A172 (cell line): Measurements from ENCODE around the gene RBFOX1. TPM values are rescaled to one million over a fixed set of nuclear protein-coding genes. Genes with fewer than 3 reads are reported as not detected.

Experiments
- DNase-seq: peaks from one replicate; pipeline ENCODE4 v3.0.0-alpha.2; 2015; ENCODE audit warnings: low spot score
- total RNA-seq: library from RNA; depleted of rRNA; stranded (reverse); fragments of >200 nt; shearing (Covaris generic); gene quantifications from 2 replicates; pipeline ENCODE4 v1.2.3, GENCODE V29; 2014; rRNA removed

RBFOX1 gene
- not detected in 2 replicates for total RNA-seq

- DNase-seq: no peak
Observed at GRCh38 chr16:7332611-7333010, at the start of gene RBFOX1. TSS of gene RBFOX1 (plus strand) at chr16:7332845.

DNA sequence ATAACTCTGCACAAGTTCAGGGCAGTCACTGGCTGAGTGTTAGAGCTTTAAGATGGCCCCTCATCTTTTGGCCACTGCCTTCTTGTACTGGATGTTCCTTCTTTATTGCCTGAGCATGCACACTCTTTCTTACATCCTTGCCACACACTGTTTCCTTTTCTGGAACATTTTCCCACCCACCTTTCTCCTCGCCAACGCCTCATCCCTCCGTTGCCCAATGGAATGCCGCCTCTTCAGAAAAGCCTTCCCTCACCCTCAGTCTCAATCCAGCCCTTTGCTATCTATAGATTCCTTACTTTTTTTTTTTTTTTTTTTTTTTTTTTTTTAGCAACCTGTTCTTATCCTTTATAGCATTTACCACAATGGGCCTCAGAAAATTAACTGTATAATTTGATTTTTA lies 47.9 kb upstream of the RBFOX1 start:
- no peak for DNase-seq

GRCh38 chr16:7285520-7285919 lies 47.1 kb upstream of the RBFOX1 start:
- DNase-seq: no peak

GRCh38 chr16:7289299-7289698 lies 43.3 kb upstream of the RBFOX1 start:
- DNase-seq: no peak

- no peak for DNase-seq
Observed at GRCh38 chr16:7290682-7291081, 42.0 kb upstream of the RBFOX1 start.

GRCh38 chr16:7294020-7294419 lies 38.6 kb upstream of the RBFOX1 start:
- DNase-seq: no peak

GRCh38 chr16:7303052-7303610 lies 29.5 kb upstream of the RBFOX1 start:
- no peak for DNase-seq

GRCh38 chr16:7303660-7304200 lies 28.9 kb upstream of the RBFOX1 start:
- no peak for DNase-seq

DNA sequence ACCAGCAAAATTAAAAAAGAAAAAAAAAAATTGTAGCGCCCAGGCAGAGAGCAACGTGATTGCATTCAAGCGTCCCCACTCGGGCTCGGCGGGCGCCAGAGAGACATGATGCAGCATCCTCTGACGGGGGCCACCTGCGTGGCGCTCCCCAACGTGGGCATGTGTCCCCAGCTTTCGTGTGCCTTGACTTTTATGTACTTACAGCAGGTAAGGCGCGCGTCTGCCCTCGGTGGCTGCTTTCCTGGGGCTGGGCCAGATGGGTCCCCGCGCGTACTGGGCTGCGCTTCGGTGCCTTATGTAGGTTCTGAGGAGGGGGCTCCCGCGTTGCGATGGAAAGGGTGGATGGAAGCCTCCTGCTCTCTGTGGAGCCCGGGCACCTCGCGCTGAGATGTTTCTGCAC lies 28.4 kb upstream of the RBFOX1 start:
- DNase-seq: no peak

DNA sequence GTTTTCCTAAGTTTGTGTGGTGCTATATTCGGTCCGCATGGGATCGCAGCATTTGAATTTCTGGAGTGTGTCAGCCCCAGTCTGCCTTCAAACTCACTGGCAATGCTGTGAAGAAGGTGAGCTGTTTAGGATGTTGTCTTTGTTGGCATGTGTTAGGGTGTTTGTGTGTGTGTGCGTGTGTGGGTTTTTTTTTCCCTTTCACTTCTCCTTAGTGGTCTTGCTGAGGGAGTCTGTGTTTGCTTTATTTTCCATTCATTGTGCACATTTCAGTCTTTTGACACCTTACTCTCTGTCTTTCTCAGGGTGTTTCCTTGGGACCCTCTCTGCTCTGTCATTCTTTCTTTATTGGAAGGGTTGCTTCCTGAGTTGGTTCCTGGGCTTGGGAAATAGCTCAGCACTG lies 27.7 kb upstream of the RBFOX1 start:
- DNase-seq: no peak

DNA sequence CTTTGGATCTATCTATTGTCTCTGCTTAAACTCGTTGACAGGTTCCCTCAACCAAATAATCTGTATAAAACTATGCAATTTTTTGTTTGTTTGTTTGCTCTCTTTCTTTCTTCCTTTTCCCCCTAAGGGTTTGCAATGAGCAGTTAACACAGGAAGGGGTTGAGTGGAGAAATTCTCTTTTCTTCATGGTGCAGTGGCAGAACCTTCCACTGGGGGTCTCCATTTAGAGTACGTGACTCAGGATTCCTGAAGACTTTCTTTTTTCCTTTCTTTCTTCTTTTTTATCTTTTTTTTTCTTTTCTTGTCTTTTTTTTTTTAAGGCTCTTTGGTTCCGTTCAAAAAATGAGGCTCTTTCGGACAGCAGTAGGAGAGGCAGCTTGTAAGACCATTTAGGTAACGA lies 19.5 kb upstream of the RBFOX1 start:
- no peak for DNase-seq

GRCh38 chr16:7314163-7314562 lies 18.5 kb upstream of the RBFOX1 start:
- no peak for DNase-seq

- DNase-seq: no peak
Observed at GRCh38 chr16:7315813-7316212, 16.8 kb upstream of the RBFOX1 start.

GRCh38 chr16:7316281-7316888 lies 16.3 kb upstream of the RBFOX1 start:
- no peak for DNase-seq

GRCh38 chr16:7317982-7318381 lies 14.7 kb upstream of the RBFOX1 start:
- no peak for DNase-seq

- no peak for DNase-seq
Observed at GRCh38 chr16:7318686-7319085, 14.0 kb upstream of the RBFOX1 start.

GRCh38 chr16:7319514-7319913 lies 13.1 kb upstream of the RBFOX1 start:
- no peak for DNase-seq

DNA sequence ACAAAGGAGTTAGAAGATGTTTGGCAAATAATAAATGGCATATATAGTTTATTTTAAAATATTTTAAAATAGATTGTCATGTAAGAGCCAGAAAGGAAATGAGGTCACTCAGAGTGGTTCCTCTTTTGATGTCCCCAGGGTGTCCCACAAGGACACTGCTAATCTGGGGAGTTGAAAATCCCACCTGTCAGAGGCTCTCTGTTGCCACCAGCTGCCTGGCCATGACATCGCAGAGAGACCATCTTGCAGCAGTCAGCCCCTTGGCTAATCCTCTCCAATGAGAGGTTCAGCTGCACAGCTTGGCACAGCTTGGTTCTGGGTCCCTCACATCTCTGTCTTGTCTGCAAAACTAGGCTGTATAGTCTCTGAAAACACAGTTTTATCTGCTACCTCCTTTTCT lies 11.0 kb upstream of the RBFOX1 start:
- no peak for DNase-seq

GRCh38 chr16:7324321-7324720 lies 8.3 kb upstream of the RBFOX1 start:
- no peak for DNase-seq

GRCh38 chr16:7325834-7326233 lies 6.8 kb upstream of the RBFOX1 start:
- no peak for DNase-seq

- DNase-seq: no peak
Observed at GRCh38 chr16:7330709-7331108, 1.9 kb upstream of the RBFOX1 start.

- DNase-seq: no peak
Observed at GRCh38 chr16:7331997-7332396, 648 bp upstream of the RBFOX1 start.

GRCh38 chr16:7333180-7333725 lies 608 bp downstream of the RBFOX1 start:
- no peak for DNase-seq
